RWPE1 (cell line): ENCODE measurements around the gene ARL16.

Experiments
- CTCF ChIA-PET: fragments of 350-600 bp; sonication (Branson Sonifier 250); formaldehyde crosslinking; extraction: SDS; loops from one replicate; lab custom pipeline; 2021; lab: Yijun Ruan, JAX
- POLR2A ChIA-PET: fragments of 400-600 bp; formaldehyde crosslinking; extraction: SDS; loops from one replicate; lab custom pipeline; 2020; ENCODE audit warnings: antibody characterized with exemption; ENCODE audit not compliant: low non-redundant PET; lab: Yijun Ruan, JAX
- DNase-seq: peaks from one replicate; pipeline ENCODE4 v3.0.0; 2012; ENCODE audit warnings: low spot score
- H3K27ac ChIP-seq: fragments of 450-650 bp; 2 replicates; pipeline ENCODE4 v1.5.1; 2017
- CTCF ChIP-seq: fragments of 450-650 bp; conservative IDR thresholded peaks from 2 replicates; pipeline ENCODE4 v1.5.1; 2017; ENCODE audit warnings: low read depth, mild to moderate bottlenecking

Gene ARL16

DNA sequence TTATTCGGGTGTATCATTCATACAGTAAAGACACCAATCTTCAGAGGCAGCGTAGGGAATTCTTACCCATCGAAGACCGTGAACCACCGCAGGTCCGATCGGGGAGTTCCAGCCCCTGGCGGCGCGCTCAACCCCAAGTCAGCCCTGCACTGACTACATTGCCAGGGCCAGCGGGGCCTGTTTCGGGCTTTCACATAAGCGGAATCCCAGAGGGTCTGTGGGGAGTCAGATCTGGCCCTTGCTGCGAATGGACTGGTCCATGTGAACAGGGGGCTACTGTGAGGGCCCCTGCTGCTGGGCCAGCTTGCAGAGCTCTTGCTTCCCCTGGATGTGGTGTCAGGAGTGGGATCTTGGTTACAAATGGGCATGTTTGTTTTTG is 34.9 kb downstream of the ARL16 start:
- no peak for DNase-seq
- no peak overlapping the region for H3K27ac ChIP-seq
- TF ChIP-seq CTCF = no peak
- POLR2A ChIA-PET = no interaction called here
- CTCF ChIA-PET = no interaction called here

- TF ChIP-seq CTCF = no peak
- ChIA-PET POLR2A (no interaction called here), CTCF (interaction anchor here (0.7 kb wide), 1 partner anchor 11 kb away, joined by 3 read pairs; no protein-coding TSS in a partner anchor)
- DNase-seq = no peak
- H3K27ac ChIP-seq = no peak overlapping the region
These were observed 35.4 kb downstream of the ARL16 start for GRCh38 chr17:81648013-81648706.

GRCh38 chr17:81647640-81648012 is 36.0 kb downstream of the ARL16 start:
- DNase-seq = no peak
- POLR2A ChIA-PET = no interaction called here
- no peak for TF ChIP-seq CTCF
- CTCF ChIA-PET = interaction anchor here (0.7 to 1.0 kb wide), 2 partner anchors 11 to 28 kb away, joined by 3 to 4 read pairs; no protein-coding TSS in a partner anchor
- no peak overlapping the region for H3K27ac ChIP-seq

DNA sequence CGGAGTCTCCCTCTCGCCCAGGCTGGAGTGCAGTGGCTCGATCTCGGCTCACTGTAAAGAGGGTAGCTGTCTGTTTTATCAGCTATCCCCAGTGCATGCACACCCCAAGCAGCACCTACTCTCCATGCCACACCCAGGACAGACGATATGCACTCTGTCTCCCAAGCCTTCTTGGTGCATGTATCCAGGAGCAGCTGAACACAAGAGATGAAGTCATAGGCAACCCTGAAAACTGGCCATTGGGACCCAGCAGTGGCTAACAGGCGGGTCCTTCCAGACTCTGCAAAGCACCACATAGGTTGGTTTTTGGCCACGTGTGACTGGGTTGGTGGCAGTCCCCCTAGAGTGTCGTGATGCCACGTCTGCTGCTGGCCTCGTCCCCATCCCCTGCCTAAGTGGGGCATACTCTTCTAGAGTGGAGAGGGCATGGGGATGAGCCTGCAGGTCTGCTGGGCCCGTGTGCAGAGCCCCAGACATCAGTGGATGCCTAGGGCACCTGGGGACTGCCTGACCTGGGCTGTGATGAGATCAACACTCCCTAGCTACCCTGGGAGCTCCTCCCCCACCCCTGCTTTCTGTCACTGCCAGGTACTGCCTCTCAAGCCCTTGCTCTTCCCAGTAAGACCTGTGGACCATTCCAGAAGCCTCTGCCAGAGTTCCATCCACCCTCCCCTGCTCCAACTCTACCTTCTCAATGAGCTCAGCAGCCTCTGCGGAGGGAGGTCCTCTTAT is 36.6 kb downstream of the ARL16 start:
- ChIA-PET POLR2A (no interaction called here), CTCF (interaction anchor here (0.7 to 1.2 kb wide), 3 partner anchors 12 to 29 kb away, joined by 3 to 4 read pairs (median 3); no protein-coding TSS in a partner anchor)

GRCh38 chr17:81644976-81645952 is 38.3 kb downstream of the ARL16 start:
- H3K27ac ChIP-seq = no peak overlapping the region; the same call in 1 of the 2 replicates
- CTCF ChIA-PET = interaction anchor here (1.2 kb wide), 1 partner anchor 30 kb away, joined by 3 read pairs; no protein-coding TSS in a partner anchor

More for the DNA sequence above, 36.6 kb downstream of the ARL16 start:
- TF ChIP-seq CTCF = no peak
- H3K27ac ChIP-seq = no peak overlapping the region
- DNase-seq = no peak

More at GRCh38 chr17:81644976-81645952, 38.3 kb downstream of the ARL16 start:
- no peak for TF ChIP-seq CTCF
- POLR2A ChIA-PET = no interaction called here
- no peak for DNase-seq
